Amygdala (tissue), 56 donors: Measurements from ENCODE around the gene PRDX3.

Source experiments
- DNase-seq, 56 donors: peaks; one replicate each; lab custom pipeline; 2025; lab: John Stamatoyannopoulos, UW

The PRDX3 gene

DNA sequence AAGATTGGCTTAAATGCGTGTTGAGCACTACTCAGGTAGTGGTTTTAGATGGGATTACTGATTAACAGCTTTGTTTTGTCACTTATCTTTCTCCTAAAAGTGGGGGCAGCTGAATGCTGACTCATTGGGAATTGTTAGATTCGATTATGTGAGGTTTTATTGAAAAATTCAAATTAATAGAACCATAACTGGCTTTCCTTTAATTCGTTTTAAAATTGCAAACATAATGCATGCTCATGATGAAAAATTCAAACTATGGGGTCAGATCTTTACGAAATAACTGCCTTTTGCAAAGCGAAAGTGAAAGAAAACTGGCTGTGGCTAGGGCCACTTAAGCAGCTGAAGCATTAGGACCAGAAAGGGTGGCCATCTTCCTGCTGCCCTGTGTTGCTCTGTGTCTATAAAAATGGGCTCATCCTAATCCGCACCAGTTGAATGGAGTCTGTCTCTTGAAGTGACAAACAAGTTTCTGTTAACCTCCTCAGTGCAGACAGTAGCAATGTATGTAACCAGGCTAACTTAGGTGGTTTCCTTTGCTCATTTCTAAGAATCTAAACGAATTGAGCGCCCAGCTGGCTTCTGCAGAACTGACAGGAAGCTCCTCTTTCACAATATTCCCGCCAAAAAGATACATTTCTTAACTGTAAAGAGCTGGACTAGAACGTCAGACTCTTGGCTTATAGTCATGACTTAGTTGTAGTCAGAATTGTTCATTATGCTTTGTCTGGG is 46.9 kb downstream of the PRDX3 start:
- DNase-seq, result peak in 10 of 56 donors; percentile 2 to 20 (median 7)

DNA sequence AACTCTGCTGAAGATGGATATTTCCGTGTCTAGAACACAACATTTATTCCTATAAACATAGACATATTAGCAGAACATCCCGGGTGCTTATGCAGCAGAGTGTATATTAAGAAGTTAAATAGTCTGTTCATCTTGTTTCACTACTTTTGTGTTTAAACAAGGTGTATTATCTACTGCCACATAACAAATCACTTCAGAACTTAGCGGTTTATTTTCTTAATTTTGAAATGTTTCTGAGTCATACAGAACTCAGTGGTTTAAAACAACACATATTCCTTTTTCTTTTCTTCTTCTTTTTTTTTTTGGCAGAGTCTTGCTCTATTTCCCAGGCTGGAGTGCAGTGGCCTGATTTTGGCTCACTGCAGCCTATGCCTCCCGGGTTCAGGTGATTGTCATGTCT is 48.9 kb downstream of the PRDX3 start:
- DNase-seq, result no peak

DNA sequence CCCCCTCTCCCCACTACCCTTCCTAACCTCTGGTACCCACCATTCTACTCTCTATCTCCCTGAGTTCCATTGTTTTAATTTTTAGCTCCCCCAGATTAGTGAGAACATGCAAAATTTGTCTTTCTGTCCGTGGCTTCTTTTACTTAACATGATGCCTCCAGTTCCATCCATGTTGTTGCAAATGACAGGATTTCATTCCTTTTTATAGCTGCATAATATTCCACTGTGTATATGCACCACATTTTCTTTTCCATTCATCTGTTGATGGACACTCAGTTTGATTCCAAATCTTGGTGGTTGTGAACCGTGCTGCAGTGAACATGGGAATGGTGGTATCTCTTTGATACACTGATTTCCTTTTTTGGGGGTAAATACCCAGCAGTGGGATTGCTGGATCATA is 52.7 kb downstream of the PRDX3 start:
- DNase-seq, result no peak

DNA sequence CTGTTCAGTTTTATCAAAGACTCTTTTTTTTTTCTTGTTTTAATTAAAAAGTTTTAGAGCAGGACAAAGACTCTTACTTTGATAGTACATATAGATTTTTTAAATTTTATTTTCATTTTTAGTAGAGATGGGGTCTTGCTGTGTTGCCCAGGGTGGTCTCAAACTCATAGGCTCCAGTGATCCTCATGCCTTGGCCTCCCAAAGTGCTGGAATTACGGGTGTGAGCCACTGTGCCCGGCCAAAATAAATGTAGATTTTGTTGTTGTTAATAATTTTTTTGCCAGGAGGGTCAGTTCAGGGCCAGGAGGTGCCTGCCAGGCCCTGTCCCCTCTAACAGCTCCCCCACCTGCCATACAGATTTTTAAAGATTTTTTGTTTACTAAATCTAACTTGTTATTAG is 57.7 kb downstream of the PRDX3 start:
- DNase-seq, result no peak

DNA sequence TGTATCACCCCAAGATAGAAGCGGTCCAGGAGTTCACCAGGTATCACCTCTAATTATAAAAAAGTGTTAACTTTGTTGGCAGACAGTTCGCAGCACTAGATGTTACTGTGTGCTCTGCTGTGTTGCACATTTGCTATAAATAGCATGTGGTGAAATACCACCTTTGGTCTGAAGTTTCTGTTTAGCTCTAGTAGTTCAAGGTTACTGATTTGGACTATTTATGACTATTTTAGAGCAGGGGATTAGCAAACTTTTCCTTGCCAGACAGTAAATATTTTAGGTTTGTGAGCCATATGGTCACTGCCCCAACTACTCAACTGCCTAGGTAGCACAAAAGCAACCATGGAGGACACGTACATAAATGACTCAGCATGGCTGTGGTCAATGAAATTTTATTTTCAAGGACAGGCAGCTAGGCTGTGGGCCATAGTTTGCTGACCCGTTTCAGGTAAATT is 58.2 kb downstream of the PRDX3 start:
- DNase-seq, result no peak

DNA sequence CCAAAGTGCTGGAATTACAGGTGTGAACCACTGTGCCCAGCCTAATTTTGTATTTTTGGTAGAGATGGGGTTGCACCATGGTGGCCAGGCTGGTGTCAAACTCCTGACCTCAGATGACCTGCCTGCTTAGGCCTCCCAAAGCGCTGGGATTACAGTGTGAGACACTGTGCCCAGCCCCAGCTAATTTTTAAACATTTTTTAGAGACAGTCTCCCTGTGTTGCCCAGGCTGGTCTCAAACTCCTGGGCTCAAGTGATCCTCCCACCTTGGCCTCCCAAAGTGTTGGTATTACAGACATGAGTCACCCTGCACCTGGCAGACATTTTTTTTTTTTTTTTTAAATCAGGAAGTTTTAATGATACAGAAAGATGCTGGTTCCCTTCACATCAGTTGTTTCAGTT is 59.2 kb downstream of the PRDX3 start:
- DNase-seq, result no peak

DNA sequence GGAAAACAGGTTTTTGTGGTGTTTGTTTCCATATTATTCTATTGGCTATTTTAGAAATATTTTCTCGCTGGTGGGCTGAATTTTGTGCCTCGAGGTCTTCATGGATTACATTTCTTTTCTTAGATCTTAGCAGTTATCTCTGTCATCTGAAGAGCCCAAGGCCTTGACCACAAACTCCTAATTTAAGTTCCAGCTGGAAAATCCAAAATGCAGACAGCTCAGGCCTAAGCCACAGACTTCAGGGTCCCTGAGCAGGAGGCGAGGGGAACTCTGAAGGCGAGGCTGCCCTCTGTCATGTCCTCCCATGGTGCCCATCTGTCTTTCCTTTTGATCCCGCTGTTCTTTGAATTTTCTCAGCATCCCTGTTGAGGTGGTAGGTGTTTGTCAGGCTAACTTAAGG is 60.4 kb downstream of the PRDX3 start:
- DNase-seq, result no peak
